22Rv1 (cell line): ENCODE measurements around the gene KRTAP12-1.

Experiments
- H3K27ac ChIP-seq: fragments of 450-650 bp; 2 replicates; pipeline ENCODE4 v1.5.1; 2017
- CTCF ChIP-seq: fragments of 450-650 bp; IDR thresholded peaks from 2 replicates; pipeline ENCODE4 v1.5.1; 2017; ENCODE audit warnings: mild to moderate bottlenecking
- ZFX ChIP-seq: fragments of 450-650 bp; IDR thresholded peaks from 2 replicates; pipeline ENCODE4 v1.6.1; 2017; ENCODE audit warnings: antibody characterized with exemption, borderline replicate concordance

Gene KRTAP12-1

GRCh38 chr21:44710756-44711326 is 28.9 kb upstream of the KRTAP12-1 start:
- TF ChIP-seq ZFX (no peak), CTCF (no peak)
- no peak overlapping the region for H3K27ac ChIP-seq

GRCh38 chr21:44710294-44710665 is 28.3 kb upstream of the KRTAP12-1 start:
- H3K27ac ChIP-seq: no peak overlapping the region
- TF ChIP-seq CTCF: no peak

- no peak overlapping the region for H3K27ac ChIP-seq
- no peak for TF ChIP-seq ZFX
- TF ChIP-seq CTCF: no peak
Measured at GRCh38 chr21:44709426-44710293, 27.7 kb upstream of the KRTAP12-1 start.

GRCh38 chr21:44708866-44709425 is 27.0 kb upstream of the KRTAP12-1 start:
- H3K27ac ChIP-seq: no peak overlapping the region
- TF ChIP-seq CTCF: no peak

- TF ChIP-seq CTCF (no peak), ZFX (no peak)
- no peak overlapping the region for H3K27ac ChIP-seq
Measured at GRCh38 chr21:44708213-44708865, 26.4 kb upstream of the KRTAP12-1 start.

- TF ChIP-seq CTCF: no peak
- no peak for TF ChIP-seq ZFX
- no peak overlapping the region for H3K27ac ChIP-seq
Measured at GRCh38 chr21:44706706-44707581, 25.0 kb upstream of the KRTAP12-1 start.
